MCF 10A (cell line): ENCODE data around the gene B3GNT8. TPM values are rescaled to one million over a fixed set of nuclear protein-coding genes. Genes with fewer than 3 reads are reported as not detected.
A peak's percentile ranks its signal among the peaks of the same experiment; 100 is the strongest.

Experiments
- BruUV-seq: library from RNA; stranded (reverse); fragments of 400-500 nt; replicated peaks from 2 replicates; lab custom pipeline; 2021; lab: Mats Ljungman, UMichigan
- CTCF ChIA-PET: fragments of 300-600 bp; sonication (Branson Sonifier 250); formaldehyde crosslinking; extraction: SDS; loops from one replicate; lab custom pipeline; 2021; ENCODE audit warnings: antibody characterized with exemption, inconsistent platforms; lab: Yijun Ruan, JAX
- POLR2A ChIA-PET: fragments of 300-600, 350-650 bp; sonication (Branson Sonifier 250); formaldehyde crosslinking; extraction: SDS; loops from one replicate; lab custom pipeline; 2020; ENCODE audit warnings: antibody characterized with exemption, inconsistent platforms; lab: Yijun Ruan, JAX
- DNase-seq: peaks from one replicate; pipeline ENCODE4 v3.0.0-alpha.2; 2018; ENCODE audit not compliant: unreplicated experiment
- H3K27ac Mint-ChIP-seq: one replicate; pipeline ENCODE4 v1.8.0; 2022; ENCODE audit warnings: mild to moderate bottlenecking, low read depth, mixed read lengths; ENCODE audit not compliant: unreplicated experiment
- H3K27me3 Mint-ChIP-seq: one replicate; pipeline ENCODE4 v1.8.0; 2022; ENCODE audit warnings: mixed read lengths; ENCODE audit not compliant: insufficient read depth, unreplicated experiment
- H3K36me3 Mint-ChIP-seq: one replicate; pipeline ENCODE4 v1.8.0; 2022; ENCODE audit warnings: mild to moderate bottlenecking, moderate library complexity, mixed read lengths; ENCODE audit not compliant: insufficient read depth, unreplicated experiment
- H3K4me1 Mint-ChIP-seq: one replicate; pipeline ENCODE4 v1.8.0; 2022; ENCODE audit warnings: mixed read lengths; ENCODE audit not compliant: insufficient read depth, unreplicated experiment
- H3K4me3 Mint-ChIP-seq: one replicate; pipeline ENCODE4 v1.8.0; 2022; ENCODE audit warnings: mild to moderate bottlenecking, moderate library complexity, mixed read lengths; ENCODE audit not compliant: unreplicated experiment
- H3K9me3 Mint-ChIP-seq: one replicate; pipeline ENCODE4 v1.8.0; 2022; ENCODE audit warnings: mixed read lengths; ENCODE audit not compliant: unreplicated experiment
- CTCF ChIP-seq: fragments of 200-600 bp; IDR thresholded peaks from one replicate; pipeline ENCODE4 v1.8.0; 2022; ENCODE audit warnings: antibody characterized with exemption, mild to moderate bottlenecking; ENCODE audit not compliant: unreplicated experiment
- intact Hi-C: fragments of 100-400 bp; cut with micrococcal nuclease; formaldehyde crosslinking; loops from 2 replicates; pipeline ENCODE4 v1.14.1; 2022
- total RNA-seq: library from RNA; stranded (reverse); gene quantifications from 2 replicates; pipeline ENCODE4 v1.2.3, GENCODE V29; 2022

The B3GNT8 gene
- total RNA-seq, 1 experiment from 2014 or later: not detected

DNA sequence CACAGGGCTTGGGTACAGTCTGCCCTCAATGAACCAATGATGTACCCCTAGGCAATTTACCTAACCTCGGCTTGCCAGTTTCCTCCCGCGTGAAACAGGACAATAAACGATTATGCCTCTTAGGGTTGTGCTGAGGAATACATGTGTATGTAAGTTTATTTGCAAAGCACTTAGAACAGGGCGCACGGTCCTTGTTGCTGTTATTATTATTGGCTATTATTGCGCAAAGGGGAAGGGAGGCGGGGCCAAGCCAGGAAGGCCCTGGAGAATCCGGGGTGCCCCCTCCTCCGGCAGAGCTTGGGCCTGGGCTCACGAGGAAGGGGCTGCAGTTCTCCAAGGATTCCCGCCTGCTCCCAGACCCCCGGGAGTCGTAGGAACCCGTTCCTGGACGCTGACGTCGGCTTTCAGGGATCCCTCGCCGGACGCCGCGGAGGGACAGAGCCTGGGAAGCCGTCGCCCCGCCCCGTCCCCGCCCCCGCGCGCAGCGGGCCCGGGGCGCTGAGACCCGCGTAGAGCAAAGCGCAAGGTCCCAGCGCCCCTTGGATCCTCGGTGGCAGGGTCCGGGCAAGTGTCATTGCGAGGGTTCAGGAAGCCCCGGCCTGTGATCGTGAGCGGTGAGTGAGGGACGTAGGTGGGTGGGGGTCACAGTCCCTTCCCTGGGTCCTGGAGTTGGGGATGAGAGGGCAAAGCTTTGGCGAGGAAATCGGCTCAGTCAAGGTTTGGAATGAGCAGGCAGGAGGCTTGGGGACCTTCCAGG is 50.8 kb downstream of the B3GNT8 start, which contains the start of gene TMEM91:
Gene TMEM91, plus strand, starts transcription at position 293 of the 757 bp plus-strand sequence. CDS start 1,777 bp downstream, outside the sequence.
- H3K4me3 Mint-ChIP-seq: peak within 1 kb of the TSS; percentile 48
- H3K27me3 Mint-ChIP-seq: no peaks in the 10 kb centered on the region
- H3K27ac Mint-ChIP-seq: no peak within 1 kb of the TSS
- no TSS peak for BruUV-seq
- peaks cover 37% of the 10 kb centered on the region for H3K4me1 Mint-ChIP-seq
- peak; percentile 51 for DNase-seq
- intact Hi-C loops: no loop called here
- CTCF ChIA-PET: interaction anchor here (1.0 kb wide), 1 partner anchor 21 kb away, joined by 3 read pairs; no protein-coding TSS in a partner anchor
- H3K36me3 Mint-ChIP-seq: peaks cover 13% of the 10 kb centered on the region
- H3K9me3 Mint-ChIP-seq: no peaks in the 10 kb centered on the region
- POLR2A ChIA-PET: interaction anchor here (1.6 to 3.2 kb wide), 2 partner anchors 12 to 49 kb away, joined by 4 to 13 read pairs; partner anchors contain the start of gene B9D2
- no peak for TF ChIP-seq CTCF

Other genes starting within 250 kb of the B3GNT8 start
- not detected in 2 replicates for gene CYP2S1, start 234.2 kb downstream of the B3GNT8 start, total RNA-seq
- 136 and 165 TPM in 2 replicates for gene AXL, start 208.2 kb downstream of the B3GNT8 start, total RNA-seq
- gene HNRNPUL1, start 163.0 kb downstream of the B3GNT8 start, total RNA-seq: 179 and 204 TPM in 2 replicates
- gene CCDC97, start 117.2 kb downstream of the B3GNT8 start, total RNA-seq: 25.0 and 28.5 TPM in 2 replicates
- gene TGFB1, start 73.5 kb downstream of the B3GNT8 start, total RNA-seq: 27.8 and 33.7 TPM in 2 replicates
- gene B9D2, start 63.2 kb downstream of the B3GNT8 start, total RNA-seq: 5.5 and 5.7 TPM in 2 replicates
- gene TMEM91, start 50.8 kb downstream of the B3GNT8 start, total RNA-seq: 6.1 and 8.3 TPM in 2 replicates
- gene EXOSC5, start 30.0 kb downstream of the B3GNT8 start, total RNA-seq: 38.1 and 45.8 TPM in 2 replicates
- gene BCKDHA, start 29.6 kb downstream of the B3GNT8 start, total RNA-seq: 29.1 and 33.6 TPM in 2 replicates
- 27.7 and 34.8 TPM in 2 replicates for gene DMAC2, start 12.5 kb upstream of the B3GNT8 start, total RNA-seq
- gene ERICH4, start 15.8 kb upstream of the B3GNT8 start, total RNA-seq: not detected in 2 replicates
- gene CEACAM21, start 148.8 kb upstream of the B3GNT8 start, total RNA-seq: not detected in 2 replicates
- not detected in 2 replicates for gene CEACAM4, start 199.7 kb upstream of the B3GNT8 start, total RNA-seq